ENCODE results near the gene AP1B1. TPM values are rescaled to one million over a fixed set of nuclear protein-coding genes. Genes with fewer than 3 reads are reported as not detected.

The AP1B1 gene
- total RNA-seq, 3 donors from 2014 or later = 55.7 to 58.7 (median 58.2) TPM

DNA sequence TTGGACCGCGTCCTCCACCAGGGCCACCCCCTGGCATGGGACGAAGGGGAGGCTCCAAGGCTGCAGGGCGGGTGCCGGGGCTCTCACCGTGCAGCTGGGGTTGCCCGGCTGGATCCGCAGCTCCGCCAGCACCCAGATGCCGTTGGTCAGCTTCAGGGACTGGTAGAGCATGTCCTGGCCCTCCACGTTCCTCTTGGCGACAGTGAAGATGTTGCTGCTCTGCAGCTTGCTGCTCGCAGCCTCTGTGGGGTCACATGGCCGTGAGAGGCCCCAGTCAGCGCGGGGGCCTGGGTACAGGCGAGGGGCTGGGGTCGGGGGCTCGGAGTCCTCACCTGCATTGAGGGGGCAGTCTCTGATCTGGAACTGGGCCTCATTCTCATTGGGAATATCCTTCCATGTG lies 58.1 kb downstream of the AP1B1 start:
- intact Hi-C loops (cut with DNase I; ENCODE audit: low total_unique reads) = no loop called here
- Histone ChIP-seq H3K27ac (peak overlapping the region in 1 of 2 donors; percentile 38), H3K4me1 (peaks cover 0 to 9% of the 10 kb centered on the region in 2 donors), H3K36me3 (no peaks in the 10 kb centered on the region), H3K9me3 (no peaks in the 10 kb centered on the region), H3K27me3 (no peaks in the 10 kb centered on the region), H3K4me3 (no peak overlapping the region)
- DNase-seq (ENCODE audit: low spot score in 2 of 2) = no peak
- TF ChIP-seq POLR2AphosphoS5 (IDR thresholded peaks at IDR 0.05) (no peak), CTCF (IDR thresholded peaks at IDR 0.05) (no peak), POLR2A (IDR thresholded peaks at IDR 0.05) (no peak)

- H3K27ac ChIP-seq = no peak overlapping the region
- no peaks in the 10 kb centered on the region for H3K27me3 ChIP-seq
- no peak for DNase-seq (ENCODE audit: low spot score in 2 of 2)
- no peak for TF ChIP-seq POLR2A (IDR thresholded peaks at IDR 0.05)
- no peak for TF ChIP-seq POLR2AphosphoS5 (IDR thresholded peaks at IDR 0.05)
- no peak for TF ChIP-seq CTCF (IDR thresholded peaks at IDR 0.05)
- no peak overlapping the region for H3K4me3 ChIP-seq
- H3K4me1 ChIP-seq = peaks cover 0 to 9% of the 10 kb centered on the region in 2 donors
- intact Hi-C loops (cut with DNase I; ENCODE audit: low total_unique reads) = no loop called here
- H3K9me3 ChIP-seq = no peaks in the 10 kb centered on the region
- no peaks in the 10 kb centered on the region for H3K36me3 ChIP-seq
Observed at GRCh38 chr22:29329581-29329980, 58.8 kb downstream of the AP1B1 start.

- TF ChIP-seq POLR2AphosphoS5 (IDR thresholded peaks at IDR 0.05) = no peak
- TF ChIP-seq CTCF (IDR thresholded peaks at IDR 0.05) = no peak
- no peak for TF ChIP-seq POLR2A (IDR thresholded peaks at IDR 0.05)
- Histone ChIP-seq H3K36me3 (no peaks in the 10 kb centered on the region), H3K27me3 (no peaks in the 10 kb centered on the region), H3K27ac (no peak overlapping the region), H3K9me3 (no peaks in the 10 kb centered on the region), H3K4me1 (peaks cover 0 to 9% of the 10 kb centered on the region in 2 donors), H3K4me3 (no peak overlapping the region)
- no peak for DNase-seq (ENCODE audit: low spot score in 2 of 2)
- intact Hi-C loops (cut with DNase I; ENCODE audit: low total_unique reads) = no loop called here
Observed at GRCh38 chr22:29328566-29329500, 59.5 kb downstream of the AP1B1 start.

GRCh38 chr22:29328055-29328454 lies 60.3 kb downstream of the AP1B1 start:
- intact Hi-C loops (cut with DNase I; ENCODE audit: low total_unique reads) = no loop called here
- no peak for TF ChIP-seq POLR2A (IDR thresholded peaks at IDR 0.05)
- no peak for TF ChIP-seq POLR2AphosphoS5 (IDR thresholded peaks at IDR 0.05)
- no peak for TF ChIP-seq CTCF (IDR thresholded peaks at IDR 0.05)
- Histone ChIP-seq H3K36me3 (no peaks in the 10 kb centered on the region), H3K27me3 (no peaks in the 10 kb centered on the region), H3K27ac (no peak overlapping the region), H3K9me3 (no peaks in the 10 kb centered on the region), H3K4me3 (no peak overlapping the region), H3K4me1 (peaks cover 0 to 9% of the 10 kb centered on the region in 2 donors)
- DNase-seq (ENCODE audit: low spot score in 2 of 2) = no peak

DNA sequence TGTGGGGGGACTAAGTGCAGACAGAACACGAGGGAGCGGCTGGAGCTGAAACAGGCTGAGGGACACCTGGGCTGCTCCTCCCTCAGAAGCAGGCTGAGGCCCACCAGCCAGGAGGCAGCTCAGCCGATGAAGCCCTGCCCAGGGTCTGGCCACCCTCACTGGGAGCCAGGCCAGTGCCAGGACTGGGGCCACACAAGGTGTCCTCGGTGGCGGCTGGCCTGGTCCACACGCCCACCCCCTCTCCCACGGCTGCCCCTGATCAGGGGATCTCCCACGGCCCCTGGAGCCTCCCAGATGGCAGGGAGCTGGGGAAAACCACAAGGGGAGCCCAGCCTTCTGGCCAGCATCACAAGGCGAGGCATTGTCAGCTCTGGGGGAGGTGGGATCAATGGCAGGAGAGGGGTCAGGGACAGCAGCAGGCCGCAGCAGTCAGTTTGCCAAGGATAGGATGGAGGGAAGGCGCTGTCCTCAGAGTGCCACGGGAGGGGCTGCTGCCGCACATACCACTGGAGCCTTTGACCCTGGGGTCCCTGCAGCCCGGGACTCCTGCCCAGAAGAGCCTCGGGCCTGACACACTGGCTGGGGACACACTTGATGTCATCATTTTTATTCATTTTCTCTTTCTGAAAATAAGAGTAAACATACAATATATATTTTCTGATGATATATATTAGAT lies 61.1 kb downstream of the AP1B1 start:
- H3K36me3 ChIP-seq = no peaks in the 10 kb centered on the region
- no peaks in the 10 kb centered on the region for H3K9me3 ChIP-seq
- H3K4me1 ChIP-seq = peaks cover 0 to 9% of the 10 kb centered on the region in 2 donors
- no peak overlapping the region for H3K27ac ChIP-seq
- no peak overlapping the region for H3K4me3 ChIP-seq
- intact Hi-C loops (cut with DNase I; ENCODE audit: low total_unique reads) = no loop called here
- no peak for TF ChIP-seq CTCF (IDR thresholded peaks at IDR 0.05)
- TF ChIP-seq POLR2A (IDR thresholded peaks at IDR 0.05) = no peak
- TF ChIP-seq POLR2AphosphoS5 (IDR thresholded peaks at IDR 0.05) = no peak
- no peak for DNase-seq (ENCODE audit: low spot score in 2 of 2)
- no peaks in the 10 kb centered on the region for H3K27me3 ChIP-seq

Data from breast epithelium (tissue), 4 donors.